Keratinocyte (primary cell): Measurements from ENCODE around the gene HCFC1R1. TPM values are rescaled to one million over a fixed set of nuclear protein-coding genes. Genes with fewer than 3 reads are reported as not detected.

Experiments used
- DNase-seq: peaks from one replicate; pipeline ENCODE4 v3.0.0-alpha.2; 2011; ENCODE audit warnings: low read depth, missing footprints, low spot score
- FAIRE-seq: peaks from 2 replicates; lab custom pipeline; 2011; peaks lifted over from hg19 to GRCh38; lab: Jason Lieb, UNC
- H2AFZ ChIP-seq: 2 replicates; pipeline ENCODE4 v1.6.0; 2012; ENCODE audit warnings: low read length, control low read depth, inconsistent platforms; ENCODE audit not compliant: control insufficient read depth
- H3K27ac ChIP-seq: 2 replicates; pipeline ENCODE4 v1.5.1; 2011; ENCODE audit warnings: low read length; ENCODE audit not compliant: control insufficient read depth, insufficient read depth
- H3K27me3 ChIP-seq: 3 replicates; pipeline ENCODE4 v1.6.0; 2011; ENCODE audit warnings: low read length; ENCODE audit not compliant: control insufficient read depth, insufficient read depth; ENCODE audit errors: extremely low read depth
- H3K36me3 ChIP-seq, 2 experiments: 2 replicates in 1 of 2; 3 replicates in 1 of 2; pipeline ENCODE4 v1.5.1; 2011; ENCODE audit warnings: low read length in 2 of 2, mild to moderate bottlenecking in 1 of 2; ENCODE audit not compliant: control insufficient read depth in 2 of 2, insufficient read depth in 2 of 2; ENCODE audit errors: extremely low read depth in 1 of 2
- H3K4me1 ChIP-seq: 3 replicates; pipeline ENCODE4 v1.5.1; 2011; ENCODE audit warnings: low read length; ENCODE audit not compliant: control insufficient read depth, insufficient read depth; ENCODE audit errors: extremely low read depth
- H3K4me2 ChIP-seq: 3 replicates; pipeline ENCODE4 v1.6.0; 2011; ENCODE audit warnings: low read depth, low read length; ENCODE audit not compliant: control insufficient read depth, insufficient read depth; ENCODE audit errors: extremely low read depth
- H3K4me3 ChIP-seq, 3 experiments: fragments of 200-600 bp in 1 of 3; sonication (generic) in 1 of 3; 2 replicates in 2 of 3; 3 replicates in 1 of 3; pipeline ENCODE4 v1.5.1; 2011 to 2016; ENCODE audit warnings: low read length in 3 of 3, mild to moderate bottlenecking in 3 of 3, control low read depth in 2 of 3, inconsistent platforms in 1 of 3, low read depth in 1 of 3, mixed read lengths in 1 of 3, mixed run types in 1 of 3, moderate library complexity in 1 of 3; ENCODE audit not compliant: control insufficient read depth in 2 of 3, insufficient read depth in 2 of 3; ENCODE audit errors: extremely low read depth in 1 of 3
- H3K79me2 ChIP-seq: 2 replicates; pipeline ENCODE4 v1.6.0; 2012; ENCODE audit warnings: low read length; ENCODE audit not compliant: control insufficient read depth, insufficient read depth
- H3K9ac ChIP-seq: 3 replicates; pipeline ENCODE4 v1.6.0; 2011; ENCODE audit warnings: low read length; ENCODE audit not compliant: control insufficient read depth, insufficient read depth; ENCODE audit errors: extremely low read depth
- H3K9me1 ChIP-seq: 3 replicates; pipeline ENCODE4 v1.6.0; 2011; ENCODE audit warnings: low read length; ENCODE audit not compliant: control insufficient read depth, insufficient read depth; ENCODE audit errors: extremely low read depth
- H3K9me3 ChIP-seq: 2 replicates; pipeline ENCODE4 v1.5.1; 2012; ENCODE audit warnings: low read depth, low read length; ENCODE audit not compliant: control insufficient read depth
- H4K20me1 ChIP-seq: 3 replicates; pipeline ENCODE4 v1.6.0; 2011; ENCODE audit warnings: low read length; ENCODE audit not compliant: control insufficient read depth, insufficient read depth; ENCODE audit errors: extremely low read depth
- EZH2 ChIP-seq: IDR thresholded peaks from one replicate; pipeline ENCODE4 v1.6.1; 2012; ENCODE audit warnings: inconsistent platforms, mild to moderate bottlenecking, low read length, moderate library complexity
- dilution Hi-C: fragments of 300-500 bp; cut with MboI; formaldehyde crosslinking; loops from one replicate; pipeline ENCODE4 v1.7.0; 2020; ENCODE audit warnings: low sequenced_read_pairs; ENCODE audit not compliant: extremely low pct_ligation_motif_present
- polyA plus RNA-seq, 5 experiments: library from polyadenylated mRNA; depleted of rRNA in 3 of 5; stranded (reverse) in 3 of 5; stranded (forward) in 1 of 5; unstranded in 1 of 5; fragments of >200 nt; gene quantifications; 1 replicate in 1 of 5; 2 replicates in 3 of 5; 3 replicates in 1 of 5; pipeline versions ENCODE4 v1.2.1 to v1.2.3, GENCODE V29; 2011 to 2012; ENCODE audit warnings: missing spikeins in 2 of 5, low read depth in 1 of 5, low replicate concordance in 1 of 5
- TF ChIP-seq, protein P1 (sequence below), 3 experiments: IDR thresholded peaks in 1 of 3; conservative IDR thresholded peaks in 1 of 3; optimal IDR thresholded peaks in 1 of 3; 2 replicates in 2 of 3; 3 replicates in 1 of 3; pipeline versions ENCODE3 to v1.5.1; 2011; ENCODE audit warnings: low read length in 3 of 3, mild to moderate bottlenecking in 3 of 3, moderate library complexity in 2 of 3, control low read depth in 1 of 3, inconsistent platforms in 1 of 3; ENCODE audit not compliant: insufficient read depth in 2 of 3; ENCODE audit errors: extremely low read depth in 1 of 3

Gene HCFC1R1
- polyA plus RNA-seq, 1 donor (not counting 4 experiments of a cell fraction or from before 2014, with no cell fraction given), result 13.0 TPM

GRCh38 chr16:3015865-3016521, 7.7 kb downstream of the HCFC1R1 start:
- H3K9me3 ChIP-seq, result no peaks in the 10 kb centered on the region
- no peak for DNase-seq
- no peaks in the 10 kb centered on the region for H3K79me2 ChIP-seq
- no peak for FAIRE-seq
- dilution Hi-C loops, result no loop called here
- no peak overlapping the region for H3K9ac ChIP-seq
- no peaks in the 10 kb centered on the region for H3K9me1 ChIP-seq
- TF ChIP-seq, protein P1, sequence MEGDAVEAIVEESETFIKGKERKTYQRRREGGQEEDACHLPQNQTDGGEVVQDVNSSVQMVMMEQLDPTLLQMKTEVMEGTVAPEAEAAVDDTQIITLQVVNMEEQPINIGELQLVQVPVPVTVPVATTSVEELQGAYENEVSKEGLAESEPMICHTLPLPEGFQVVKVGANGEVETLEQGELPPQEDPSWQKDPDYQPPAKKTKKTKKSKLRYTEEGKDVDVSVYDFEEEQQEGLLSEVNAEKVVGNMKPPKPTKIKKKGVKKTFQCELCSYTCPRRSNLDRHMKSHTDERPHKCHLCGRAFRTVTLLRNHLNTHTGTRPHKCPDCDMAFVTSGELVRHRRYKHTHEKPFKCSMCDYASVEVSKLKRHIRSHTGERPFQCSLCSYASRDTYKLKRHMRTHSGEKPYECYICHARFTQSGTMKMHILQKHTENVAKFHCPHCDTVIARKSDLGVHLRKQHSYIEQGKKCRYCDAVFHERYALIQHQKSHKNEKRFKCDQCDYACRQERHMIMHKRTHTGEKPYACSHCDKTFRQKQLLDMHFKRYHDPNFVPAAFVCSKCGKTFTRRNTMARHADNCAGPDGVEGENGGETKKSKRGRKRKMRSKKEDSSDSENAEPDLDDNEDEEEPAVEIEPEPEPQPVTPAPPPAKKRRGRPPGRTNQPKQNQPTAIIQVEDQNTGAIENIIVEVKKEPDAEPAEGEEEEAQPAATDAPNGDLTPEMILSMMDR (optimal IDR thresholded peaks at IDR 0.05 in 1 of 3, IDR thresholded peaks at IDR 0.05 in 1 of 3, conservative IDR thresholded peaks at IDR 0.05 in 1 of 3; ENCODE audit: extremely low read depth in 1 of 3, insufficient read depth in 2 of 3, low read length in 3 of 3), result no peak
- no peak for TF ChIP-seq EZH2
- no peak overlapping the region for H3K4me3 ChIP-seq
- H3K36me3 ChIP-seq, result no peaks in the 10 kb centered on the region
- H4K20me1 ChIP-seq, result no peaks in the 10 kb centered on the region
- peaks cover 12% of the 10 kb centered on the region for H3K4me1 ChIP-seq
- peaks cover 31% of the 10 kb centered on the region for H3K27me3 ChIP-seq
- no peak overlapping the region for H3K27ac ChIP-seq
- no peak overlapping the region for H2AFZ ChIP-seq
- no peak overlapping the region for H3K4me2 ChIP-seq

- peaks cover 35% of the 10 kb centered on the region for H3K27me3 ChIP-seq
- dilution Hi-C loops, result no loop called here
- no peaks in the 10 kb centered on the region for H3K79me2 ChIP-seq
- no peak overlapping the region for H3K27ac ChIP-seq
- no peak overlapping the region for H2AFZ ChIP-seq
- no peaks in the 10 kb centered on the region for H4K20me1 ChIP-seq
- DNase-seq, result no peak
- H3K4me2 ChIP-seq, result no peak overlapping the region
- no peak overlapping the region for H3K9ac ChIP-seq
- H3K4me1 ChIP-seq, result peaks cover 15% of the 10 kb centered on the region
- no peaks in the 10 kb centered on the region for H3K36me3 ChIP-seq
- FAIRE-seq, result no peak
- no peak overlapping the region for H3K4me3 ChIP-seq
- no peak for TF ChIP-seq EZH2
- H3K9me1 ChIP-seq, result no peaks in the 10 kb centered on the region
- no peaks in the 10 kb centered on the region for H3K9me3 ChIP-seq
Measured at GRCh38 chr16:3014971-3015370, 8.8 kb downstream of the HCFC1R1 start.
